AG08396 (cell line): ENCODE data around the gene BACH2.

Source experiments
- DNase-seq: peaks from one replicate; pipeline ENCODE4 v3.0.0; 2012; ENCODE audit warnings: low spot score, mixed read lengths

BACH2 gene

DNA sequence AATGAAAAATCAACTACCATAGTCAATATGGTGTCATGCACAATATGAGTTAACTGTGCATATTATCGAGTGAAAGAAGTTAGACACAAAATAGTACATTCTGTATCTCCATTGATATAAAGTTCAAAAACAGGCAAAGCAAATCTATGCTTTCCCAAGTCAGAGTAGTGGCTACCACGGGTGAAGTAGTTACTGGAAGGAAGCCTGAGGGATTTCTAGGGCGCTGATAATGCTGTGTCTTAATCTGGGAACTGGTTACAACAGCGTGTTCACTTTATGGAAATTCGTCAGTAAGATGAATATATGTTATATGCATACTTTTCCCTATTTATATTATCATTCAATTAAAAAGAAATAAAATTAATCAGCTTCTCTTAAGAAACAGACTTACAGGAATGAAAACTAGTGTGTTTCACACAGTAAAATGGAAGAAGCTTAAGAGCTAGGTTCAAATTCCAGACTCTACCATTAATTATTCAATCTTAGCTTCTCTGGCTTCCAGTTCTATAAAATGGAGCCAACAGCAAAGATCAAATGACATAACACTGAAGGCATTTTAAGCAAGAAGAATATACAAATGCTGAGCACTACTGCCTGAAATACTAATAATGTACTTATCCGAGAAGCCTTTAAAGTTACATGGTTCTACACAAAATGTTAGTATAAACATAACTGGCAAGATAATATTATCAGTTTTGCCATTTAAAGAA is 19.2 kb downstream of the BACH2 start:
- DNase-seq, result no peak

DNA sequence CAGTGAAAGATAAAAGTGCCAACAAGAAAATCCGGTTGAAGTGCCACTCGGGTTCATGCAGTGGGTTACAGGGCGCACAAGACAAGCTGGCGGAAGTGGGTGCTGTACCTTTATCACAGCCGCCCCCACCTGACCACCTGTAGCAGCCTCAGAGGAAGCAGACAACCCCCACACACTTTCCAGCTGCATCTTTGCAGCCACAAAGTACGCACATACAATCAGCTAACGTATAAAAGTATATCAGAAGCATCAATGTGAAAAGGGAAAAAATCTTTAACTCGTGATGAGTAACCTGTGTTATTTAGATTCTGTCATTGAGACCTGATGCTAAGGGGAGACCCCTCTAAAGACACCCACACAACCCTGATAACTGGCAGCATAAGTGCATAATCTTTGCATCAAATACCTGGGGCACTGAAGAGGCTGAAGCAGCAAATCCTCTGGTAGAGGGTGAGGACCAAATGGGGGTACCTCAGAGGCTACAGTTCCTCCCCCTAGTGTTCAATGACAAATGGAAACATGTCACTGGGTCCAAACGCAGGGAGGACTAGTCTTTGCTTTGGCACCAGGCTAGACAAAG is 22.1 kb downstream of the BACH2 start:
- no peak for DNase-seq

DNA sequence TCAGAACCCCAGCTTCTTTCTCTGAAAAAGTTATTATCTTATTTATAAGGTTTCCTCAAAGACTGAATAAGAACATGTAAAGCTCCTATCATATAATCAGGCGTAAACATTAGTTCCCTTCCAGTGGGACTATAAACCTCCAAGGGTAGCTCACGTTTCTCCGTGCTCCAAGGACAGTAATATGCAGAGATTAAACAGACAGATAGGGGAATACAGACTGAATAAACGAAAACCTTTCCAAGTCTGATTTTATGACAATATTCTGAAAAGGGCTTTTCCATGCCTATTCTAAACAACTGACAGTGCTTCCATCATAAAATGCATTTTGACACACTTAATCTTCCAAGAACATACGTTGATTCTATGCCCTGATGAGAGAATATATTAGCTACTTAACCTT is 22.8 kb downstream of the BACH2 start:
- DNase-seq, result no peak

DNA sequence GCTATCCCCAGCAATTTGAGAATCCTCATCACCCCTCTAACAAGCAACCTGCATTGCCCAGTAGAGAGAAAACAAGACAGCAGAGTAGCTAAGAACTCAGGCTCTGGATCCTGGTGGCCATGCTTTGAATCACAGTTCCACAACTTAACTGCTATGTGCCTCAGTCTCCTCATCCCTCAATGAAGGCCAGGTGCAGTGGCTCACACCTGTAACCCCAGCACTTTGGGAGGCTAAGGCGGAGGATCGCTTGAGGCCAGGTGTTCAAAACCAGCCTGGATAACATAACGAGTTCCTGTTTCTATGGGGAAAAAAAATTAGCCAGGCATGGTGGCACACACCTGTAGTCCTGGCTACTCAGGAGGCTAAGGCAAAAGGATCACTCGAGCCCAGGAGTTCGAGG is 23.7 kb downstream of the BACH2 start:
- DNase-seq, result no peak

DNA sequence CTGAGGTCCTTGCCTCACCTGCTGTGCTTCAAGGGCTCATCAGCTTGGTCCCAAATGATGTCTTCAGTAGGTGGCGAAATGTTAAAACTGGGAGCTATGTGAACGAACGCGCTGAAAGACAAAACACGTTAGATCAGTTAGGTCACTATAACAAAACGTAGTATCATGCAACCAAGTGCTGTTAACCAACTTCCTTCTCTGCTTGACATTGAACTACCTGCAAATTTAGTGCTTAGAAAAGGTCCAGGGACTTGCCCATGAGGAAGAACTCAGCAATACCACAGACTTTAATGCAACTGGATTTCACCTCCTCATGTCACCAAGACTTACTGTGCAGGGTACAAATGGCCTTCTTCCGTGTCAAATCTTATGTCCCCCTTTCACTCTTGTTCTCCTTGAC is 24.8 kb downstream of the BACH2 start:
- DNase-seq, result no peak

DNA sequence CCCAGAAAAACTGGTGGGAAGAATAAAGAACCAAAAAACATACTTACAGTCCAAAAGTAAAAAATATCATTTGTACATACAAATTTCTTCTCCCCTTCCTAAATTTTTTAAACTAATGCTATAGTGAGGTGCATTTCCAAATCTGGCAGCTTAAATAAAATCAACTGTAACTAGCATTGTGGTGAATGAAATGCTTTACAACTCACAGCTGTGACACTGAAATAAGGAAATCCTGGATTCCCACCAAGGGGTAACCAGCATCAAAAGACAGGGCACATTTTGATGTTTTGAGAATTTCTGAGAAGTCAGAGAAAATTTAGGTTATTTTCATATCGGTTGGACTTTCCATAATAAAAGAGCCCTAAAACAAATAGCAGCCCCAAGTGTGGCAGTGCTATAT is 27.3 kb downstream of the BACH2 start:
- no peak for DNase-seq

DNA sequence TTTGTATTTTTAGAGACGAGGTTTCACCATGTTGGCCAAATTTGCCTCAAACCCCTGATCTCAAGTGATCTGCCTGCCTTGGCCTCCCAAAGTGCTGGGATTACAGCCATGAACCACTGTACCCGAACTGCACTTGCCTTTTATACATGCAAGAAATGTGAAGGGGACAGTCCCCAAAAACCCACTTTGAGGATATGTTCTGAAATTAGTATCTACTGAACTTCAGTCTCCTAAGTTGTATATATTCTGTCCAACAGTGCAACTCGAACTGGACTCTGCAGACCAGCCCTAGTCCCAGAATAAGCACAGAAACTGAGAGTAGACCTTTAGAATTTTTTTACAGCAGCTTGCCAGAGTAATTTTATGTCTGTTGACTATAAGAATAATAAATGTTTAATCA is 28.5 kb downstream of the BACH2 start:
- DNase-seq, result no peak

DNA sequence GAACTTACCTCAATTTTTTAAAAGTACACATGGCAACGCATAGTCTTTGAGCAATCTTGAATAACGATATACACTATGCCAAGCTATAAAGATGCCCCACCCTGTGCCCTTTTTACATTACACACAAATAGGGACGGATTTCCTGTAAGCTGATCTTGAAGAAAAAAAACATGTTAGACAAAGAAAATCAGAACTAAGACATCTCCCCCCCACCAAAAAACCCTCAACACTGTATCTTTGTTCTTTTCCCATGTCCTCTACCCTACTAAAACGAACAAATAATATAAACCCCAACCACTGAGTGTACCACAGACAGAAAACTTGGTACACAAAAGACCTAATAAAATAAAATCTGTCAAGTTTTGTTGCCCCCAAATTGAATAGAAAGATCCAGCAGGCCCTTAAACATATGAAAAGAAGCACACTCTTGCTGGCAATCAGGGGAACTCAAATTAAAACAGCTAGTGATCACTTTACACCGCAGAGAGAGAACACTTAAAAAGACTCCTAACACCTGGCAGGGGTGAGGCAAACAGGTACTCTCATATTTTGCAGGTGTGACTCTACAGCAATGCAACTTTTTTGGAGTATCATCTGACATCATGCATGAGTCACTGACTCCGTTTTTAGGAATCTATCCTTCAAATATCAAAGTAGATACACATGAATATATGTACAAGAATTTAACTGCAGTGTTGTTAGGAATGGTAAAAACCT is 29.6 kb downstream of the BACH2 start:
- DNase-seq, result no peak

DNA sequence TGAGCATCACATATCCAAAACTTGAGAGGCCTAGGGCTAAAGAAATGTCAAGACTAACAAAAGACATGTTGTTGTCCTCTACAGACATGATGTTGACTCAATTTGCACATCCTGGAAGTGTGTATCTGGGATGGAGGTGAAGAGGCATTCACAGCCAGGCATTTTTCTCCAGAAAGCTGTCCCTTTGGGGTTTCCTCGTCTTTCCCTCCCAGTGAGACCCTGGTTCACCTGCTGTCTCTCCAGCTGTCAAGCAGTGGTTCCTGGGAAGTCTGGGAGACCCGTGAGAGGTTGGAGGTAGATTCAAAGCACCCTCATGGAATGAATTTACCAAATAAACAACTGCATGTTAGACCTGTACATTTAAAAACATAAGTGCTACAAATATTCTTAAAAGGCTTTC is 32.1 kb downstream of the BACH2 start:
- no peak for DNase-seq

DNA sequence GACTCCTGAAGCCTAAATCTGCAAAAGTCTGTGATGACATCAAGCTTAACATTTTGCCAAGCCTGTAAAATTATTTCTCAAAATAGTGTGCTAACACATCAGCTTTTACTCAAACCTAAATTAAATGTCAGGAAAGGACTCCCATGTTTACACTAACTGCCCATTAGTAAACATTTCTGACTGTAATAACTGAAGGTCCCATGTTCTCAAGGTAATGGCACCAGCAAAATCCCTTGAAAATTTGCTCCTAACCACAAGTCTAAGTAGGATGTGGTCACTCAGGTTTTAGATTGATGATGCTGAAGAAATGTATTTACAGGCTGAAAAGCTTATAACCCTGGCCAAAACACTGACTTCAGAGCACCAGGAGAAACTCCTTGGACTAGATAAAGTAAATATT is 33.0 kb downstream of the BACH2 start:
- DNase-seq, result no peak

DNA sequence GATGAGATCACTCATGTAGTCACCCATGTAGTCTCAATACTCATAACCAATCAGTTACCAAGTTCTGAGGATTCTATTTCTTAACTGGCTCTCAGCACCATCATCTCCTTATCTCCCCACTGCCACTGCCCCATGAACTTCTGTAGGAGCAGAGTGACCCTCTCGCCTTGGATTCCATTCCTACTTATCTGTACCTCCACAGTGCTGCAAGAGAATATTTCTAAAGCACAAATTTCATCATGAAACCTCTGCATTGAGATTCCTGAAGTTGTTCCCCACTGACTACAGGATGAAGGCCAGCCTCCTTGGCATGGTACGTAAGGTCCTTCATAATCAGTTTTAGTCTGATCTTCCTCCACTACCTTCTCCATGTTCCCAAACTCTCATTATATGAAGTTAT is 34.8 kb downstream of the BACH2 start:
- no peak for DNase-seq

DNA sequence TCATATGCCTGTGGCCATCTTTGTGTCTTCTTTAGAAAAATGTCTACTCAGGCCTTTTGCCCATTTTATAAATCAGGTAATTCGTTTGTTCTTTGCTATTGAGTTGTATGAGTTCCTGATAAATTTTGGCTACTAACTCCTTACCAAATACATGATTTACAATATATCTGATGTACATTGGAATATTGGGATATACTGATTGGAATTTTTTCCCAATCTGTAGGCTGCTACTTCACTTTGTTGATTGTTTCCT is 39.2 kb downstream of the BACH2 start:
- DNase-seq, result no peak

DNA sequence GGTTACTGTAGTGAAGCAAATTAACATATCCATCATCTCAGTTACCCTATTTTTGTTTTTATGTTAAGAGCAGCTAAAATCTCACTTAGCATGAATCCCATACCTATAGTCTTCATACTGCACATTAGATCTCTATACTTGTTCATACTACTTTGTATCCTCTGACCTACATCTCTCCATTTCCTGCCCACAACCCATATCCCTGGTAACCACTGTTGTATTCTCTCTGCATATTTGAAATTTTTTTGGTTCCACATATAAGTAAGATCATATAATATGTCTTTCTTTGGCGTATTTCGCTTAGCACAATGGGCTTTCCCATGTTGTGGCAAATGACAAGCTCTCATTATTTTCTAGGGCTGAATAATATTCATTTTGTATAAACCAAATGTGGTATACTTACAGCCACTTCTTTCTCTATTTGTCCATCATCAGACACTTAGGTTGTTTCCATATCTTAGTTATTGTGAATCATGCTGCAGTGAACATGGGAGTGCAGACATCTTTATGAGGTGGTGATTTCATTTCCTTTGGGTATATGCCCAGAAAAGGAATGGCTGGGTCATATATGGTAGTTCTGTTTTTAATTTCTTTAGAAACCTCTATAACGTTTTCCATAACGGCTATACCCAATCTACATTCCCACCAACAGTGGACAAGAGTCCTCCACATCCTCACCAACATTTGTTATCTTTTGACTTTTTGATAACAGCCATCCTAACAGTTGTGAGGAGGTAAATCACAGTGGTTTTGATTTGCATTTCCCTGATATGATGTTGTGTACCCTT is 39.8 kb downstream of the BACH2 start:
- no peak for DNase-seq

DNA sequence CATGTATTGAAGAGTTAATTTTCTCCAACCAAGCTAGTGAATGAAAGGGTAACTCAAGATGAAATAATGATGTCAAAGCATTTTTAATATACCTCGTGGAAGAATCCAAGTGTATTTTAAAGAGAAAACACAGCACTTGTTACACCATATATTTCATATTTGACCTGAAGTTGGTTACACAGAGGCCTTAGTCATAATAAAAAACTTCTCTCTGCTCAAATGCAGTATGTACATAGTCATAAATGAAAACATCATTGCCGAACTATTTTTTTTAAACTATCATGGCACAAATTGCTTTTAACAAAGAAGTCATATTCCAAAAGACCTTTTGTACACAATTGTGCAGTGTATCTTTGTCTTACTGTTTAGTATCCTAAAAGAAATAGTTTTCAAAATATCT is 43.0 kb downstream of the BACH2 start:
- DNase-seq, result no peak

DNA sequence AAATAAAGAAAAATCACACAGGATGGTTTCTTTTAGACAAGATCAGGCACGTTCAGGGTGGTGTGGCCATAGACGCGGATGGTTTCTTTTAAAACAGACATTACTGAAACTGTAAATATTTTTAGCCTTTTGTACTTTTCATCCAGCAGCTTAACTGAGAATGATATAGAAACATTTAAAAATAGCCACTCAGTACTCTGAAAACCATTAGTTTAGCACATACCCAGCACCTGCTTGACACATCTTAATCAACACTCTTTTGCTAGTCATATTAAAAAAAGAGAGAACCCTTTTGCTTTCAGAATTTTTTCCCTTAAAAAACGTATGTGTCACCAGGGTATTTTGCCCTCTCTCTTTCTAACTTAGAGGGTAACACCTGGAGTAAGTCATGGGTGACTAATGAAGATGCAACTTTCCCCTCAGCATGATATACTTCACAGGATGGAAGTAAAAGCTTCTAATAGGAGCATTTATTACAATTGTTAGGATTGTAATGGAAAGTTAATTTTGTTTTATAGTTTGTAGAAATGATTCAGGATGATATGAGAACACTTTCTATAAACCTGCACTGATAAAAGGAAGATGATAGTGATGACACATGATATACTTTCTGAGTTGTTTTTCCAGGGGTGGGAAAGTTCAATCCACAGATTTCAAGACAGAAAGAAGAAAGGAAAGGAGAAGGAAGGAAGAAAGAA is 45.2 kb downstream of the BACH2 start:
- no peak for DNase-seq

DNA sequence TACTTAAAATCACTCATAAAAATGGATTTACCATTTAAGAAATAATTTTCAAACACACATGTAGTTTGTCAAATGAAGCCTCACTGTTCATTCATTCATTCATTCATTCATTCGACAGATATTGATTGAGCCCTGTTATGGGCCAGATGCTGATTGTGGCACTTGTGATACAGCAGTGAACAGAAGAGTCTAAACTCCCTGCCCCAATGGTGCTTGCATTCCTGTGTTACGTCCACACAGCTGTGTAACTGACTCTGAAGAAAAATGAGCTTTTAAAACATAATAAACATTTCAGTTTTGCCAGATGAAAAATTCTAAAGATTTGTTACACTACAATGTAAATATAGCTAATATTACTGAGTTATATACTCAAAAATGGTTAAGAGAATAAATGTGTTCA is 46.2 kb downstream of the BACH2 start:
- no peak for DNase-seq

DNA sequence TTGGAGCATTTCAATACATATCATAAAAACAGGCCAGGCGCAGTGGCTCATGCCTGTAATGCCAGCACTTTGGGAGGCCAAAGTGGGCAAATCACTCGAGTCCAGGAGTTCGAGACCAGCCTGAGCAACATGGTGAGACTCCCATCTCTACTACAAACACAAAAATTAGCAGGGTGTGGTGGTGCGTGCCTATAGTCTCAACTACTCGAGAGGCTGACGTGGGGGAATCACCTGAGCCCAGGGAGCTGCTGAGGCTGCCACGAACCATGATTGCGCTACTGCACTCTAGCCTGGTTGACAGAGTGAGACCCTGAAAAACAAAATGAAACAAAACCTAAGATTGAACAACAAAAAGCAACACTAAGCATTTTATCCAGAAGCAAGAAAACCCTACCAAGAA is 47.2 kb downstream of the BACH2 start:
- DNase-seq, result no peak

DNA sequence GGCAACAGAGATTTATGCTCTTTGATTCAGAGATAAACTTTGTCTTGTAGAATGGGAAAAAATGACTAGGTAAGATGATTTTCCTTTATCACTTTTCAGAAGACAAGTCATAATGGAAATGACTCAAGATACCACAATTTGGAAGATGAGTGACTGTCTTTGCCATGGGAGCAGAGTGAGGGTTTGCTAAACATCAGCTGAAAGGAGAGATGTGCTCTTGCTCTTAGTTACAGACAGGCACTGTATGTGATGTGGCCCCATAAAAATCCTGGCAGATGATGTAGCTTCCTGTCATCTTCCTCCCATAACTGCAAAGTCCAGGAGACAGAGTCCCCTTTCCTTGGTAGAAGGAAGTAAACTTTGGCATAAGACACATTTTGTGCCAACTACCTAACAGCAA is 47.6 kb downstream of the BACH2 start:
- DNase-seq, result no peak

DNA sequence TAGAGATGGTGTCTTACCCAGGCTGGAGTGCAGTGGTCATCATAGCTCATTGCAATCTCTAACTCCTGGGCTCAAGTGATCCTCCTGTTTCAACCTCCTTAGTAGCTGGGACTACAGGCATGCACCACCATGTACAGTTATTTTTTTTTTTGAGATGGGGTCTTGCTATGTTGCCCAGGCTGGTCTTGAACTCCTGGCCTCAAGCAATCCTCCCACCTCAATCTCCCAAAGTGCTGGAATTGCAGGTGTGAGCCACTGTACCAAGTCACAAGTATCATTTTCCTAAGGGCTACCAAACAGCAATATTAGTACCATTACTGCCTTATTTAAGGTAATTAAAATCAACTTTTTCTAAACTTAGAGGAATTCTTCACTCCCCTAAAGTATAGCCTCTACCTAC is 49.4 kb downstream of the BACH2 start:
- DNase-seq, result no peak

DNA sequence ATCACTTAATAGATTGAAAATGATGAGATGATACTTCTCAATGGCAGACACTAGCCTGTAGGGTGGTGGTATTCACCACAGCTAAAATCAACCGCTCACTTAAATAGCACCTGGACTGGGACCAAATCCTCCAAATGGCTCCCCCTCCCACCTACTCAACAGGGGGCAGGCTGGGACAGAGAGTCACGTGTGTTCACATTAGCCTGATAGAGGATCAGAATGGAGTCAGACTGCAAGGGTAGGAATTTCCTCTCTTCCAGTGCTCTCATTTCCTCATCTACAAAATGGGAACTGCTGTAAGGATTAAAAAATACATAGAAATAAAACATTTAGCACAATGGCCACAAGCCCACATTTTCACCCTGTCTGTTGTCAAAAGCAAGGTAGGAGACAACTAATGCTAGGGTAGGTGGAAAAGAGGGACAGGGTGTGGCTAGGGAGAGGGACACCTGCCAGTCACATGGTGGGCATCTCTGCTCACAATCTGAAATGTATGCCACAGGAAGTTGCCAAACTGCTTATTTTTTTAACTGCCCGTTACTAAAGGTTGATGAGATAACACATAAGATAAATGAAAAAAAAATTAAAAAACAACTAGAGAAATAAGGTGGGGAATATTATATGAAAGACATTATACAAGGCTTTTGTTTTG is 55.3 kb downstream of the BACH2 start:
- DNase-seq, result no peak

DNA sequence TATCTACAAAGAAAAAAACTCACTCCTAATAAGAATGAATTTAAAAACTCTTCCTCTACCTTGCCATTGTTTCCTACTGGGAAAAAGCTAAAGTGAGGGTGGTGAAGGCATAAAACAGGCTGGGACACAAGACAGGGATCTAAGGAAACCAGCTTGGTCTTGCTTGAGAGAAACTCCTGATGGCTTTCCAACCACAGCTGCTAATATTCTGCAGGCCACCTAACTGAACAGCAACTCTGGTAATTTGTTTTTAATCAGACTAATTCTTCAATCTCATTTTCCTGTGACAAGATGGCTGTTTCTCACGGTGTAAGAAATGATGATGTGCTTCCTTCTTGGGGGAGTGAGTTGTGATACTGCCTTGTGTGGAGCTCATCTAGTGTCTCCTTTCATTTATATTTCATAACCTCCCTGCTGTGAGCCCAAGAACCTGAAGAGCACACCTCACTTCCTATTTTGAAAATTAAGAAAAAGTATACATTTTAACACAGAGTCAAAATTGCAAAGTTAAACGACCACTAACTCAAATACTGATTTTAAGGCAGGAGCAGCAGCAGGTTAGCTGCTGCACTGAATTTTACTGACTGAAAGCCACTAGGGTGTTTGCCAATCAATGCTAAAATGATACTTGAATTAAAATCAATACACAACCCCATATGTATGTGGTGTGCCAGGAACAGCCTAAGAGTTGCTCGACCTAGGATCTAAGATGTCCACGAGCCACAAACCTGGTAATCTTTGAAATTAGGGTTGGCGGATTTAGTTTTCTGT is 58.0 kb downstream of the BACH2 start:
- no peak for DNase-seq
